A172 (cell line): Measurements from ENCODE around the gene CEP68. TPM values are rescaled to one million over a fixed set of nuclear protein-coding genes. Genes with fewer than 3 reads are reported as not detected.
"Not testable (repeated sequence)": the region's sequence is repeated elsewhere in the genome, so short reads cannot be mapped to it uniquely, and the experiment has no call there.

Source experiments
- DNase-seq: peaks from one replicate; pipeline ENCODE4 v3.0.0-alpha.2; 2015; ENCODE audit warnings: low spot score
- total RNA-seq: library from RNA; depleted of rRNA; stranded (reverse); fragments of >200 nt; shearing (Covaris generic); gene quantifications from 2 replicates; pipeline ENCODE4 v1.2.3, GENCODE V29; 2014

The CEP68 gene
- total RNA-seq, 1 experiment from 2014 or later, result 6.0 TPM

GRCh38 chr2:65079017-65079416, 22.8 kb downstream of the CEP68 start:
- DNase-seq, result no peak

DNA sequence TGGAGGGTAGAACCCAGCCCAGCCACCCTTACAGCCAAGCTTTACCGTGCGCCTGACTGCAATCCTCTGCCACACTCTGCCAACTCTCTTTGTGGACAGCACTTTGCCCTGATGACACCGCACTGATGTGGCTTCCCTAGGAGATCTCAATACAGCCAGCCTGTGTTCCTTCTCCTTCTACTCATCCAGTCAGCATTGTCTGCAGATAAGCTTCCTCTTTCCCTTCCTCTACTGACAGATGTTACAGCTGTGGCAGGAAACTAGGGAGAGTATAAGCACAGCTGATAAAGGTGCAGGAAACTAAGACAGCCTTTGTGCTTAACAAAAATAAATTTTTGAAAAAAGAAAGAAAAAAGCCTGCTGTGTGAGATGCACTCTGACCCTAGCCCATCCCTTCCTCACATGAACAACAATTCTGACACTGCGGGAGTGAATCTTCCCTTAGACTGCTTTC, 25.0 kb downstream of the CEP68 start:
- DNase-seq, result no peak

DNA sequence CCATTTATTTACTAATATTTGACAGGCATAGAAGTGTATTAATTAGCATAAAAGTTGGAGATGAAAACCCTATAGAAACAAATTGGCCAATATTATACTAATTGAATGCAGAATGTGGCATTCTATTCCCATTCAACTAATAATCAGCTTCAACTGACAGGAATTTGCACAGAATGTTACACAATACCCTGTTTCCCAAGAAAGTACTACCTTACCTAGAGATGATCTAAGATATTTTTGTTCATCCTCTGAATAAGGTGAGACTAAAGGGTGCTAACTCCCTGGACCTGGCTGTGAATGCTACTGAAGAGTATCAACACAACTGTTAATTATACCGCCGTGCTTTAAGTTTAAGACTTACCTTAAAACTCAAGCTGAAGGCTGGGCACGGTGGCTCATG, 28.9 kb downstream of the CEP68 start:
- DNase-seq, result no peak

DNA sequence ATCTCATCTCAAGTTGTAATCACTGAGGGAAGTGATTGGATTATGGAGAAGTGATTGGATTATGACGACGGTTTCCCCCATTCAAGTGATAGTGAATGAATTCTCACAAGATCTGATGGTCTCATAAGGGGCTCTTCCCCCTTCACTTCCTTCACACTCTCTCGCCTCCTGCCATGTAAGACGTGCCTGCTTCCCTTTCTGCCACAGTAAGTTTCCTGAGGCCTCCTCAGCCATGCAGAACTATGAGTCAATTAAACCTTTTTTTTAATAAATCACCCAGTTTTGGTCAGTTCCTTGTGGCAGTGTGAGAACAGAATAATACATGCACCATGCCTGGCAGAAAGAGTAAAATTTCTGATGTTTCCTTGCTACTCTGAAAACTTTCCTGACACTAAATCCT, 36.6 kb downstream of the CEP68 start:
- DNase-seq, result no peak

- DNase-seq, result no peak
These were observed 37.0 kb downstream of the CEP68 start for GRCh38 chr2:65093211-65093610.

DNA sequence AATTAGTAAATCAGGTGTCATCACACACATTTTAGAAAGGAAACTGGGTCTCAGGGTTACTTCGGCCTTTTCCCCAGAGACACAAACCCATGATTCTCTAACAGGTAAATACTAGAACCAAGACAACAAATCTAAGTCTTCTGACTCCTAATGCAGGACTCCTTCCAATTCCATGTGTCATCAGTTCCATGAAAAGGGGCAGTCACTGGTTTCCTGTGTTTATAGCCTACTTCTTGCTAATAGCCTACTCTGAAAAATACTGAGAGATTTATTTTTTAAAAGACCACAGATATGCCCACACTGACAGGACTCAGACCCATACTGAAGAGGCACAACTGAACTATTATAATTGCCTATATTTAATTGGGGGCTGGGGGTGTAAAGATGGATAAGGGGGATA, 40.7 kb downstream of the CEP68 start:
- DNase-seq, result no peak

DNA sequence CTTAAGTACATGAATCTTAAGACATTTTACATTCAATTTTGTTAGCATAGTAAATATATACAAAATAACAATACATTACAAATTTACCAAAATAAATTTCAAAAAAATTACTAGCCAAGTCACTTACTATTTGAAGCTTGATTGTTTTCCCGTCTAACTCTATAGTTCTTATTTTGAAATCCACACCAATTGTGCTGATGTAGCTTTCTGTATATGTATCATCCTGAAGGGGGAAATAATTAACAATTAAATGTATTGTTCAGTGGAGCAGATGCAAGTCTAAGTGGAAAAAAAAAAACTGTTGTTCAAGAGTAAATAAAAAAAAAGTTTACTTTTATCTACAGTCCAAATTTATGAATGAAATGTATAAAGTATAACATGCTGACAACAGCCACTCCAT, 41.6 kb downstream of the CEP68 start:
- DNase-seq, result no peak

- DNase-seq, result no peak
These were observed 42.5 kb downstream of the CEP68 start for GRCh38 chr2:65098741-65099140.

DNA sequence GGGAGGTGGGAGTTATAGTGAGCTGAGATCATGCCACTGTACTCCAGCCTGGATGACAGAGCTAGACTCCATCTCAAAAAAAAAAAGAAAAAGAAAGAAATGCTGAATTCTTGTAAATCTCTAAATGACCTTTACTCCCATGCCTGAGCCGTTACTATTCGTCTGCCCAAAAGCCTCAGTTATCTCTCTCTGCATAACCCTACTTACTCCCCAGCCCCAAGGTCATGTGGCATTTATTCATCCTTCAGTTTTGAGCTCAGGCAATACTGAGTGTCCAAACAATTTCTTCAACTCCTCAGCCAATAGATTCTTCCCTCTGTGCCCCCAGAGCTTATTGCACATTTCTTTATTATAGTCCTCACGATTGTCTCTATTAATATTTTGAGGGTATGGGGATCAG, 44.9 kb downstream of the CEP68 start:
- no peak for DNase-seq

- no peak for DNase-seq
These were observed 46.9 kb downstream of the CEP68 start for GRCh38 chr2:65103013-65103715.

DNA sequence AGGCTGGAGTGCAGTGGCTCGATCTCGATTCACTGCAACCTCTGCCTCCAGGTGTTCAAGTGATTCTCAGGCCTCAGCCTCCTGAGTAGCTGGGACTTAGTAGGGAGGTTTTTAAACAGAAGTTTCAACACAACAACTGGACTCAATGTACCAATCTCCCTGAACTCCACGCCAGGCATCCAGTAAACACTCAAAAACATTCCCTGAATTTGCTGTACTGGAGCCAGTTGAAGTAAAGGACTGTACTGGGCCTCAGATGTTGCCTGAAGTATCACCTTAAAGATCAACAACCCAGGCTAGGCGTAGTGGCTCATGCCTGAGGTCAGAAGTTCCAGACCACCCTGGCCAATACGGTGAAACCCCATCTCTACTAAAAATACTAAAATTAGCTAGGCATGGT, 51.3 kb downstream of the CEP68 start:
- no peak for DNase-seq

DNA sequence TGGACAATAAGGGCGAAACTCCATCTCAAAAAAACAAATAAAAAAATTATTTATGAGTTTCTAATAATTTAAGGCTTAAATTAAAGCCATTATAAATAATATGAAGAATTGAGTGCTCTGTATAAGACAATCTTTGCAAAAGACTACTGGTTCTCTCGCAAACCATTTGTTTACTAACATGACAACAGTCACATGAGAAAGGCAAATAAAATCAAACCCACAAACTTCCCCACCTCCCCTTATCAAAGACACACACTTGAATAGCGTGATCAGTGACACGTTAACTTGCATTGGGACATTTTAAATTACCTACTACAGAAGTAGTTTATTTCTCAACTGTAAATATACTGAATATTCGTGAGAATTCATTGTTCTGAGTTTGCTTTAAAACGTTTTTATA, 52.6 kb downstream of the CEP68 start:
- DNase-seq, result no peak

GRCh38 chr2:65112633-65113032, 56.4 kb downstream of the CEP68 start:
- no peak for DNase-seq

GRCh38 chr2:65113229-65113628, 57.0 kb downstream of the CEP68 start:
- no peak for DNase-seq

DNA sequence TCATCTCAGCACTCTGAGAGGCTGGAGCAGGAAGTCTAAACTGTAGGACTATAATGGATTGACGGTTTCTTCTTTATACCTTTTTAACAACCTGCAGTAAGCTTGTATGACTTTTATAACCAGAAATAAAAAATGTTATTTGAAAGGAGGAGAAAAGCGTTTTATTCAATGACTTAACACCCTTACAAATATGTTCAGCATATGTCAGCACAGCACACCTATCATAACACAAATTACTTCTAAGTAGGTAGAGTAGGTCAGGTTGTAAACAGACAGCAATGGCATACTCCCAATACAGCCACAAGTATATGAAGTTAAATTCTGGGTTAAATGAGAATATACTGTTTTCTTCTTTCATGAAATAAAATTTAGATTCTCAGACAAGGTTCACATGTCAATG, 57.6 kb downstream of the CEP68 start:
- DNase-seq, result no peak

- no peak for DNase-seq
These were observed 58.7 kb downstream of the CEP68 start for GRCh38 chr2:65114921-65115320.

DNA sequence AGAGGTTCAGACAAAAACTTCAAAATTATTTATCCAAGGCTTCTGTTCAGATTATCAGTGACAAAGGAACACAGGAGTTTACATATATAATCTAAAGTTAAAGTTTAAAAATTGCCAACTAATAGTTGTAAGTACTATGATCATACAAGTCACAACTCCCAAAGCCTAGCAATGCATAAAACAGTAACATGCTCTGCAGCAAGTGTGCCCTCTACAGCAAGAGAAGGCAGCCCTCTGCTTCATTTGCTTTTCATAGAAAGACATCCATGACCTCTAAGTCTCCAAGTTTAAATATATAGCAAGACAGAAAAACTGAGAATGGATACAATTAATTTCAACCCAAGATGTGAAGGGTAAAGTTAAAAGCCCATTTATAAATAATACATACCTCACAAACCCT, 60.4 kb downstream of the CEP68 start:
- DNase-seq, result no peak

DNA sequence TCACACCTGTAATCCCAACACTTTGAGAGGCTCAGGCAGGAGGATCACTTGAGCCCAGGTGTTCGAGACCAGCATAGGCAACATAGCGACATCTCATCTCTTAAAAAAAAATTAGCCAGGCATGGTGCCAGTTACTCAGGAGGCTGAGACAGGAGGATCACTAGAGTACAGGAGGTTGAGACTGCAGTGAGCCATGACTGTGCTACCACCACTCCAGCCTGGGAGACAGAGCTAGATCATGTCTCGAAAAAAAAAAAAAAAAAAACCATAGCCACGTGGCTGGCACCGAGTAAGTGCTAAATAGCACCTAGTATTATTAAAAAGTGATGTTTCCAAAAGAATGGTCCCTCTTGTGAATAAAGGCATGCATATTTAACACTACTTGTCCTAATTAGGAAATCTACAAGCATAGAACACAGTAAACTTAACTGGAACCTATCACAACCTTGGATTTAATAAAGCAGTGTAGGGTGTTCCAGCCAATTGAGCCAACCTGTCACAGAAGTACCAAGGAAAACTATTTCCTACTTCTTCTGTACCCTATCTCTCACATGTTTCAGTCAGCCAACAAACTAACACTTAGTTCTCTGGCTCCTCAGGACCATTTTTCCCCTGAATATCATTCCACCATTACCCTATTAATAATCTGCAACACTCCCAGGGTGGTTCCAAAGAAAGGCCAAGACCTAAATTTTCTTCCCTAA, 64.9 kb downstream of the CEP68 start:
- DNase-seq, result no peak

DNA sequence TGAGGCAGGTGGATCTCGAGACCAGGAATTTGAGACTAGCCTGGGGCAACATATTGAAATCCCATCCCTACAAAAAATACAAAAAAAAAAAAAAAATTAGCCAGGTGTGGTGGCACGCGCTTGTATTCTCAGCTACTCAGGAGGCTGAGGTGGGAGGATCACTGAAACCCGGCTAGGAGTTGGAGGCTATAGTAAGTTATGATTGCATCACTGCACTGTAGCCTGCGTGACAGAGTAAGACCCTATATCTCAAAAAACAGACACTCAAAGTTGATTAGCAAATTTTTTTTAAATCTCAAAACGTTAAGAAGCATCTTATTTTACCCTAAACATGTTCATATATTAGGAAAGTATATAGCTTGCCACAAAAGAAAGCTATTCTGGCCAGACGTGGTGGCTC, 66.1 kb downstream of the CEP68 start:
- DNase-seq, result no peak

DNA sequence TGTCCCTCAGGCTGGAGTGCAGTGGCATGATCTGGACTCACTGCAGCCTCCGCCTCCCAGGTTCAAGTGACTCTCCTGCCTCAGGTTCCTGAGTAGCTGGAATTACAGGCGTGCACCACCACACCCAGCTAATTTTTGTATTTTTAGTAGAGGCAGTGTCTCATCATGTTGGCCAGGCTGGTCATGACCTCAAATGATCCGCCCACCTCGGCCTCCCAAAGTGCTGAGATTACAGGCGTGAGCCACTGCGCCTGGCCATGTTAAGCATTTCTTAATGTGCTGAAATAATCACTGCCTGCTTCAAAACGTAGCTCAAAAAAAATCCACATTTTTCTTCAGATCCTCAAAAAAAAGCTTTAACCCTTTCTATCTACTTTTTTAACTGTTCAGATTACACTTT, 69.2 kb downstream of the CEP68 start:
- not testable (repeated sequence) for DNase-seq

DNA sequence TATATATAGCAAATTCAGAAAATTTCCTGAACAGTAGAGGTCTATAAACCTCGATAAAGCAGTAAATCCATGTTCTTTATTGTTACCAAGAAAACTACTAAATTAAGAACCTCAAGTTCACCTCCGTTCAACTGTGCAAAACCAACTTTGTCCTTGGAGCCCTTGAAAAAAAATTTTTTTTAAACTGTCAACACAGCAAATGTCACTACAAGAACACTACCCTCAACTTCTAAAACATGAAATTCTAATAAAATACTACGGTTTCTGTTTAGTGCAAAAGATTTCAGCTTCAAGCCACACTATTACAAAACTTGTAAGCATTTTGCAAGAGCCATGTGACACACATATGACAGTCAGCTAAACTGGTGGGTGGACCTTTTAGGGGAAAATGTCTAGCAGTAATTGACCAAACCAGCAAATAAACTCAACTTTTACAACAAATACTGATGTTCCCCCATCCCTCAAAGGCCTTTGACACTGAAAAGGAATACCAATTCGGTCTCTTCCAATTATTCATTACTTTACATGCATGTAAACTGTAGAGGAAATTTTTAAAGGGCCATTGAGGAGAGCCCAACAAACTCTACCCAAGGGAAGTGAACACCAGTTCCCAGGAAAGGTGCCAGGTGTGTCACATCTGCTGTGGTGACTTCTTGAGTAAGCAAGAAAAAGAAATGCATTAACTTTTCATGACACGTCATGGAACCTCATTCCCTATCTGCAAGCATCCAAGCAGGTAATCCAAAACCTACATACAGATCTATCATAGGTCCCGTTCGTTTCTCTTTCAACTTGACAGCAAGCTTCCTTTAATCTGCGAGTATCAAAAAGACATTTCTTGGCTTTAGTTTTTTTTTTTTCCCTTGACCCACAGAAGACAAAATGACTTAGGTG, 72.3 kb downstream of the CEP68 start:
- peak; percentile 17 for DNase-seq

- DNase-seq, result peak; percentile 5
These were observed 73.1 kb downstream of the CEP68 start for GRCh38 chr2:65129286-65129825.
